Caco-2 (cell line): ENCODE results near the gene AUTS2. TPM values are rescaled to one million over a fixed set of nuclear protein-coding genes. Genes with fewer than 3 reads are reported as not detected.

Source experiments
- BruUV-seq: library from RNA; stranded (reverse); fragments of 400-500 nt; replicated peaks from 2 replicates; lab custom pipeline; 2021; lab: Mats Ljungman, UMichigan
- CTCF ChIA-PET: fragments of 300-600 bp; sonication (Branson Sonifier 250); formaldehyde crosslinking; loops from one replicate; lab custom pipeline; 2022; ENCODE audit warnings: antibody characterized with exemption; lab: Charles Lee
- POLR2A ChIA-PET: fragments of 300-600 bp; sonication (Branson Sonifier 250); formaldehyde crosslinking; loops from one replicate; lab custom pipeline; 2022; ENCODE audit warnings: antibody characterized with exemption; lab: Charles Lee
- DNase-seq, 2 experiments: peaks; one replicate each; pipeline versions ENCODE4 v3.0.0 to v3.0.0-alpha.2; 2020 to 2022
- H3K27me3 ChIP-seq: replicated peaks from 2 replicates; pipeline ENCODE4 v1.6.0; 2011; ENCODE audit warnings: low read length; ENCODE audit not compliant: control insufficient read depth, insufficient read depth
- H3K36me3 ChIP-seq: 2 replicates; pipeline ENCODE4 v1.5.1; 2011; ENCODE audit warnings: low read length; ENCODE audit not compliant: control insufficient read depth, insufficient read depth
- H3K4me1 ChIP-seq: fragments of 250-450 bp; sonication (Bioruptor Pico); 2 replicates; pipeline ENCODE4 v1.5.1; 2020; ENCODE audit warnings: mild to moderate bottlenecking
- H3K4me3 ChIP-seq: 2 replicates; pipeline ENCODE4 v1.5.1; 2011; ENCODE audit warnings: low read depth, mild to moderate bottlenecking, control low read depth, low read length
- H3K9me3 ChIP-seq: fragments of 250-450 bp; sonication (Bioruptor Pico); 2 replicates; pipeline ENCODE4 v1.5.1; 2020; ENCODE audit warnings: mild to moderate bottlenecking, moderate library complexity
- H3K27ac Mint-ChIP-seq: one replicate; pipeline ENCODE4 v1.8.0; 2022; ENCODE audit warnings: mixed read lengths; ENCODE audit not compliant: unreplicated experiment
- H3K27me3 Mint-ChIP-seq: one replicate; pipeline ENCODE4 v1.8.0; 2022; ENCODE audit warnings: mixed read lengths; ENCODE audit not compliant: insufficient read depth, unreplicated experiment
- H3K36me3 Mint-ChIP-seq: one replicate; pipeline ENCODE4 v1.8.0; 2022; ENCODE audit warnings: mild to moderate bottlenecking, mixed read lengths; ENCODE audit not compliant: insufficient read depth, unreplicated experiment
- H3K4me1 Mint-ChIP-seq: one replicate; pipeline ENCODE4 v1.8.0; 2022; ENCODE audit warnings: low read depth, mixed read lengths; ENCODE audit not compliant: unreplicated experiment
- H3K4me3 Mint-ChIP-seq: one replicate; pipeline ENCODE4 v1.8.0; 2022; ENCODE audit warnings: mild to moderate bottlenecking, moderate library complexity, mixed read lengths; ENCODE audit not compliant: unreplicated experiment
- H3K9me3 Mint-ChIP-seq: one replicate; pipeline ENCODE4 v1.8.0; 2022; ENCODE audit warnings: mixed read lengths; ENCODE audit not compliant: unreplicated experiment
- CTCF ChIP-seq, 2 experiments: fragments of 200-600 bp in 1 of 2; IDR thresholded peaks; 1 replicate in 1 of 2; 2 replicates in 1 of 2; pipeline versions ENCODE4 v1.5.1 to v1.8.0; 2011 to 2022; ENCODE audit warnings: antibody characterized with exemption in 1 of 2, control low read depth in 1 of 2, inconsistent platforms in 1 of 2, low read depth in 1 of 2, low read length in 1 of 2, mild to moderate bottlenecking in 1 of 2, moderate library complexity in 1 of 2; ENCODE audit not compliant: insufficient read depth in 1 of 2, severe bottlenecking in 1 of 2, unreplicated experiment in 1 of 2
- intact Hi-C: fragments of 100-400 bp; cut with micrococcal nuclease; formaldehyde crosslinking; loops from one replicate; pipeline ENCODE4 v1.10.0; 2022; ENCODE audit not compliant: unreplicated experiment
- total RNA-seq: library from RNA; stranded (reverse); gene quantifications from 2 replicates; pipeline ENCODE4 v1.2.3, GENCODE V29; 2022

Gene AUTS2
- total RNA-seq, 1 experiment from 2014 or later = 37.1 TPM

GRCh38 chr7:70583965-70584883, 985.9 kb downstream of the AUTS2 start:
- H3K36me3 Mint-ChIP-seq = no peaks in the 10 kb centered on the region
- no peaks in the 10 kb centered on the region for H3K27me3 Mint-ChIP-seq
- peaks cover 16% of the 10 kb centered on the region for H3K4me1 ChIP-seq
- intact Hi-C loops = loop anchor here (2.0 kb wide), 1 partner anchor 113 kb away; no protein-coding TSS in a partner anchor
- TF ChIP-seq CTCF (IDR thresholded peaks at IDR 0.05; ENCODE audit: insufficient read depth in 1 of 2, low read depth in 1 of 2, low read length in 1 of 2, severe bottlenecking in 1 of 2, unreplicated experiment in 1 of 2) = no peak
- H3K9me3 ChIP-seq = no peaks in the 10 kb centered on the region
- H3K4me3 ChIP-seq = no peak overlapping the region
- no TSS peak for BruUV-seq
- H3K4me3 Mint-ChIP-seq = no peak overlapping the region
- no peaks in the 10 kb centered on the region for H3K36me3 ChIP-seq
- DNase-seq = no peak
- no peaks in the 10 kb centered on the region for H3K9me3 Mint-ChIP-seq
- peaks cover 16% of the 10 kb centered on the region for H3K4me1 Mint-ChIP-seq
- ChIA-PET POLR2A (no interaction called here), CTCF (no interaction called here)
- no peak overlapping the region for H3K27ac Mint-ChIP-seq
- H3K27me3 ChIP-seq = no peaks in the 10 kb centered on the region

- Histone ChIP-seq H3K36me3 (no peaks in the 10 kb centered on the region), H3K27me3 (no peaks in the 10 kb centered on the region), H3K4me1 (peaks cover 10% of the 10 kb centered on the region), H3K9me3 (no peaks in the 10 kb centered on the region), H3K4me3 (no peak overlapping the region)
- no TSS peak for BruUV-seq
- DNase-seq = no peak
- ChIA-PET POLR2A (no interaction called here), CTCF (interaction anchor here (0.5 kb wide), 1 partner anchor 112 kb away, joined by 4 read pairs; no protein-coding TSS in a partner anchor)
- intact Hi-C loops = loop anchor here (2.0 kb wide), 1 partner anchor 112 kb away; no protein-coding TSS in a partner anchor
- Mint-ChIP-seq H3K4me3 (no peak overlapping the region), H3K9me3 (no peaks in the 10 kb centered on the region), H3K27ac (no peak overlapping the region), H3K4me1 (peaks cover 16% of the 10 kb centered on the region), H3K36me3 (no peaks in the 10 kb centered on the region), H3K27me3 (no peaks in the 10 kb centered on the region)
- TF ChIP-seq CTCF (IDR thresholded peaks at IDR 0.05; ENCODE audit: insufficient read depth in 1 of 2, low read depth in 1 of 2, low read length in 1 of 2, severe bottlenecking in 1 of 2, unreplicated experiment in 1 of 2) = no peak
Observed at GRCh38 chr7:70585071-70585470, 986.8 kb downstream of the AUTS2 start.

- intact Hi-C loops = no loop called here
- no peaks in the 10 kb centered on the region for H3K36me3 ChIP-seq
- POLR2A ChIA-PET = no interaction called here
- no peaks in the 10 kb centered on the region for H3K27me3 ChIP-seq
- H3K27ac Mint-ChIP-seq = no peak overlapping the region
- H3K36me3 Mint-ChIP-seq = no peaks in the 10 kb centered on the region
- no peaks in the 10 kb centered on the region for H3K27me3 Mint-ChIP-seq
- H3K4me3 Mint-ChIP-seq = no peak overlapping the region
- no peak for DNase-seq
- CTCF ChIA-PET = no interaction called here
- H3K4me1 Mint-ChIP-seq = peaks cover 16% of the 10 kb centered on the region
- H3K9me3 Mint-ChIP-seq = no peaks in the 10 kb centered on the region
- no TSS peak for BruUV-seq
- H3K4me3 ChIP-seq = no peak overlapping the region
- no peaks in the 10 kb centered on the region for H3K9me3 ChIP-seq
- peaks cover 10% of the 10 kb centered on the region for H3K4me1 ChIP-seq
- TF ChIP-seq CTCF (IDR thresholded peaks at IDR 0.05; ENCODE audit: insufficient read depth in 1 of 2, low read depth in 1 of 2, low read length in 1 of 2, severe bottlenecking in 1 of 2, unreplicated experiment in 1 of 2) = no peak
Observed at GRCh38 chr7:70586822-70587221, 988.5 kb downstream of the AUTS2 start.
